HG03457 (cell line): Measurements from ENCODE around the gene EFNA5.
"Not testable (repeated sequence)": the region's sequence is repeated elsewhere in the genome, so short reads cannot be mapped to it uniquely, and the experiment has no call there.

Source experiments
- ATAC-seq: cut with Tn5 transposase; IDR thresholded peaks from one replicate; pipeline ENCODE4 v1.9.1; 2021; ENCODE audit warnings: moderate number of reproducible peaks; ENCODE audit not compliant: unreplicated experiment

The EFNA5 gene

GRCh38 chr5:107437154-107437553 is 233.6 kb downstream of the EFNA5 start:
- no peak for ATAC-seq

- ATAC-seq: no peak
These were observed 234.5 kb downstream of the EFNA5 start for GRCh38 chr5:107436201-107436600.

GRCh38 chr5:107435061-107435460 is 235.7 kb downstream of the EFNA5 start:
- no peak for ATAC-seq

- not testable (repeated sequence) for ATAC-seq
These were observed 237.1 kb downstream of the EFNA5 start for GRCh38 chr5:107433646-107434045.

- no peak for ATAC-seq
These were observed 238.7 kb downstream of the EFNA5 start for GRCh38 chr5:107431998-107432397.

- ATAC-seq: no peak
These were observed 239.2 kb downstream of the EFNA5 start for GRCh38 chr5:107431536-107431935.

GRCh38 chr5:107430071-107430625 is 240.6 kb downstream of the EFNA5 start:
- ATAC-seq: no peak

GRCh38 chr5:107428303-107428813 is 242.4 kb downstream of the EFNA5 start:
- no peak for ATAC-seq

- no peak for ATAC-seq
These were observed 243.9 kb downstream of the EFNA5 start for GRCh38 chr5:107426872-107427271.

- ATAC-seq: no peak
These were observed 244.5 kb downstream of the EFNA5 start for GRCh38 chr5:107426209-107426608.

GRCh38 chr5:107425541-107426031 is 245.2 kb downstream of the EFNA5 start:
- no peak for ATAC-seq

- ATAC-seq: no peak
These were observed 246.2 kb downstream of the EFNA5 start for GRCh38 chr5:107424491-107424890.

GRCh38 chr5:107422494-107422893 is 248.2 kb downstream of the EFNA5 start:
- no peak for ATAC-seq

GRCh38 chr5:107419498-107419897 is 251.2 kb downstream of the EFNA5 start:
- ATAC-seq: no peak

GRCh38 chr5:107418902-107419301 is 251.8 kb downstream of the EFNA5 start:
- ATAC-seq: no peak

- ATAC-seq: no peak
These were observed 252.7 kb downstream of the EFNA5 start for GRCh38 chr5:107418071-107418470.

- ATAC-seq: no peak
These were observed 255.0 kb downstream of the EFNA5 start for GRCh38 chr5:107415762-107416161.

- no peak for ATAC-seq
These were observed 255.9 kb downstream of the EFNA5 start for GRCh38 chr5:107414802-107415201.

- ATAC-seq: no peak
These were observed 257.0 kb downstream of the EFNA5 start for GRCh38 chr5:107413754-107414153.

- no peak for ATAC-seq
These were observed 262.2 kb downstream of the EFNA5 start for GRCh38 chr5:107408564-107408963.

GRCh38 chr5:107407713-107408298 is 262.9 kb downstream of the EFNA5 start:
- ATAC-seq: no peak

GRCh38 chr5:107404595-107405374 is 266.0 kb downstream of the EFNA5 start:
- no peak for ATAC-seq
